Mesodermal cell (in vitro differentiated cells): ENCODE data around the gene GSC2.
A peak's percentile ranks its signal among the peaks of the same experiment; 100 is the strongest.
"Not testable (repeated sequence)": the region's sequence is repeated elsewhere in the genome, so short reads cannot be mapped to it uniquely, and the experiment has no call there.

Experiments used
- H3K27ac ChIP-seq: 2 replicates; pipeline ENCODE4 v1.7.0; 2013; ENCODE audit warnings: mild to moderate bottlenecking, low read depth, low read length, moderate library complexity; ENCODE audit not compliant: severe bottlenecking
- H3K36me3 ChIP-seq: 2 replicates; pipeline ENCODE4 v1.7.1; 2013; ENCODE audit warnings: mild to moderate bottlenecking, low read length, moderate library complexity; ENCODE audit not compliant: control insufficient read depth, insufficient read depth
- H3K4me1 ChIP-seq: one replicate; pipeline ENCODE4 v1.7.1; 2013; ENCODE audit warnings: mild to moderate bottlenecking, low read length; ENCODE audit not compliant: insufficient read depth, control insufficient read depth, poor library complexity, severe bottlenecking
- H3K4me3 ChIP-seq: 2 replicates; pipeline ENCODE4 v1.7.0; 2013; ENCODE audit warnings: low read length, control low read depth, mild to moderate bottlenecking; ENCODE audit not compliant: insufficient read depth, poor library complexity, severe bottlenecking; ENCODE audit errors: extremely low read depth
- H3K9me3 ChIP-seq: 2 replicates; pipeline ENCODE4 v1.7.1; 2013; ENCODE audit warnings: mild to moderate bottlenecking, low read length, moderate library complexity; ENCODE audit not compliant: control insufficient read depth
- WGBS, 2 experiments: methylation state at CpG; one replicate each; pipeline ENCODE4 v1.1.5; 2013; ENCODE audit warnings: missing lambda C conversion rate in 2 of 2; ENCODE audit not compliant: insufficient coverage in 2 of 2; 5-methylcytosine and 5-hydroxymethylcytosine counted together

GSC2 gene

GRCh38 chr22:19169002-19169946, 19.2 kb upstream of the GSC2 start:
- WGBS, 2 experiments, result 14 to 19% methylated on average over 53 to 55 of the region's 58 CpGs
- H3K4me3 ChIP-seq, result peak overlapping the region; percentile 11
- no peaks in the 10 kb centered on the region for H3K9me3 ChIP-seq
- H3K27ac ChIP-seq, result no peak overlapping the region
- H3K4me1 ChIP-seq, result peaks cover 25% of the 10 kb centered on the region
- peaks cover 8% of the 10 kb centered on the region for H3K36me3 ChIP-seq

GRCh38 chr22:19168088-19168890, 18.2 kb upstream of the GSC2 start:
- no peak overlapping the region for H3K27ac ChIP-seq
- peaks cover 17% of the 10 kb centered on the region for H3K4me1 ChIP-seq
- H3K9me3 ChIP-seq, result no peaks in the 10 kb centered on the region
- H3K4me3 ChIP-seq, result no peak overlapping the region
- WGBS, 2 experiments, result 73 to 74% methylated on average over 14 to 17 of the region's 17 CpGs
- H3K36me3 ChIP-seq, result no peaks in the 10 kb centered on the region

GRCh38 chr22:19167106-19167869, 17.2 kb upstream of the GSC2 start:
- Histone ChIP-seq H3K9me3 (no peaks in the 10 kb centered on the region), H3K27ac (no peak overlapping the region), H3K4me3 (no peak overlapping the region), H3K36me3 (no peaks in the 10 kb centered on the region), H3K4me1 (peaks cover 8% of the 10 kb centered on the region)
- 72 to 73% methylated on average over 12 of the region's 13 CpGs for WGBS, 2 experiments

DNA sequence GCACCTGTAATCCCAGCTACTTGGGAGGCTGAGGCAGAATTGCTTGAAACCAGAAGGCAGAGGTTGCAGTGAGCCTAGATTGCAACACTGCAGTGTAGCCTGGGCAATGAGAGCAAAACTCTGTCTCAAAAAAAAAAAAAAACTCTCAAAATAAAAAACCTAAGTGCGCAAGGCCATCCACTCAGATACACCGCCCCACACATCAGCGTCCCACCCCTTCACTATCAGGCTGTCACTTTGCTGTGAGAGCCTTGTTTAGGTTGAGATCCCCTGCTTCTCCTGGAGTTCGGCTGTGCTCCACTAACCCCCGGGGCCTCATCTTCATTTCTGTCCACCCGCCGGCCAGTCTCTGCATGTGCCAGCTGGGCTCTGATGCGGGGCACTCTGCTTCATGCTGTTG, 16.3 kb upstream of the GSC2 start:
- H3K4me1 ChIP-seq, result peaks cover 8% of the 10 kb centered on the region
- no peaks in the 10 kb centered on the region for H3K9me3 ChIP-seq
- no peaks in the 10 kb centered on the region for H3K36me3 ChIP-seq
- no peak overlapping the region for H3K4me3 ChIP-seq
- H3K27ac ChIP-seq, result no peak overlapping the region
- WGBS, 2 experiments, result 78 to 87% methylated on average over 7 to 8 of the region's 8 CpGs

- Histone ChIP-seq H3K9me3 (no peaks in the 10 kb centered on the region), H3K36me3 (no peaks in the 10 kb centered on the region), H3K27ac (no peak overlapping the region), H3K4me1 (peaks cover 4% of the 10 kb centered on the region), H3K4me3 (no peak overlapping the region)
- 85 to 86% methylated on average over 2 to 3 of the region's 6 CpGs for WGBS, 2 experiments
Observed at GRCh38 chr22:19164425-19164824, 14.3 kb upstream of the GSC2 start.

GRCh38 chr22:19158649-19159048, 8.6 kb upstream of the GSC2 start:
- H3K4me3 ChIP-seq, H3K4me1 ChIP-seq, H3K9me3 ChIP-seq, H3K36me3 ChIP-seq, H3K27ac ChIP-seq: not testable (repeated sequence)
- 91 to 97% methylated on average over 7 to 10 of the region's 11 CpGs for WGBS, 2 experiments

DNA sequence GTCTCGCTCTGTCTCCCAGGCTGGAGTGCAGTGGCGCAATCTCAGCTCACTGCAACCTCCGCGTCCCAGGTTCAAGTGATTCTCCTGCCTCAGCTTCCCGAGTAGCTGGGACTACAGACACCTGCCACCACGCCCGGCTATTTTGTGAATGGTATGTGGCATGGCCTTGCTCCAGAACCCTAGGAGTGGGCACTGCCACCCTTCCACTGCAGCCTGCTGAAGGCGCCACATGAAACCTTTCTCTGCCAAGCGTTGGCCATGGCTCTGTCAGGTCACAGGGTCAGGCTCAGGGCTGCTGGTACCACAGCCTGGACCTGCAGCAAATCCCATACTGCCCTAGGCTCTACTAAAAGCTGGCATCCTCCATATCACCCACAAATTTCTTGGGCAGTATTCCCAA, 6.0 kb upstream of the GSC2 start:
- WGBS, 2 experiments, result 84 to 95% methylated on average over 4 to 9 of the region's 9 CpGs
- H3K4me3 ChIP-seq, H3K27ac ChIP-seq, H3K36me3 ChIP-seq, H3K4me1 ChIP-seq, H3K9me3 ChIP-seq: not testable (repeated sequence)

- Histone ChIP-seq H3K27ac (no peak overlapping the region), H3K4me3 (no peak overlapping the region), H3K9me3 (no peaks in the 10 kb centered on the region), H3K4me1 (no peaks in the 10 kb centered on the region), H3K36me3 (no peaks in the 10 kb centered on the region)
- 60 to 62% methylated on average over 8 to 9 of the region's 11 CpGs for WGBS, 2 experiments
Observed at GRCh38 chr22:19152942-19153883, 3.1 kb upstream of the GSC2 start.

- H3K4me1 ChIP-seq, result no peaks in the 10 kb centered on the region
- H3K4me3 ChIP-seq, result no peak overlapping the region
- WGBS, 2 experiments, result 64 to 65% methylated on average over 7 to 9 of the region's 10 CpGs
- H3K9me3 ChIP-seq, result no peaks in the 10 kb centered on the region
- no peaks in the 10 kb centered on the region for H3K36me3 ChIP-seq
- H3K27ac ChIP-seq, result no peak overlapping the region
Observed at GRCh38 chr22:19151329-19152191, 1.5 kb upstream of the GSC2 start.
